Right forelimb (tissue), 1 donor: Measurements from ENCODE around the gene MC5R.

Experiments used
- DNase-seq: peaks from one replicate; pipeline ENCODE4 v3.0.0-alpha.2; 2018

The MC5R gene

GRCh38 chr18:13823707-13824395 lies at the start of gene MC5R:
MC5R (plus strand) TSS chr18:13824149; CDS start chr18:13825766, 1,617 bp downstream.
- peak; percentile 83 for DNase-seq

DNA sequence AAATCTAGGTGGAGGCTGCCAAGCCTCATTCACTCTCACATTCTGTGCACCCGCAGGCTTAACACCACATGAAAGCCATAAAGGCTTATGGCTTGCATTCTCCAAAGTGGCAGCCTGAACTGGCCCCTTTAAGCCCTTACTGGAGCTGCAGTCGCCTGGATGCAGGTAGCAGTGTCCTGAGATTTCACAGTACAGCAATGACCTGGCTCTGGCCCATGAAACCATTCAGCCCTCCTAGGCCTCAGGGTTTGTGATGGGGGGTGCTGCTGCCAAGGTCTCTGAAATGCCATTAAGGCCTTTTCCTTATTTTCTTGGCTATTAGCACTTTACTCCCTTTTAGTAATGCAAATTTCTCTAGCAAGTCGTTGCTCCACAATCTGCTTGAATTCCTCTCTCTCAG lies 48.9 kb upstream of the MC5R start:
- DNase-seq: no peak

- no peak for DNase-seq
Measured at GRCh38 chr18:13791181-13791580, 32.8 kb upstream of the MC5R start.

- no peak for DNase-seq
Measured at GRCh38 chr18:13793819-13794218, 30.1 kb upstream of the MC5R start.

DNA sequence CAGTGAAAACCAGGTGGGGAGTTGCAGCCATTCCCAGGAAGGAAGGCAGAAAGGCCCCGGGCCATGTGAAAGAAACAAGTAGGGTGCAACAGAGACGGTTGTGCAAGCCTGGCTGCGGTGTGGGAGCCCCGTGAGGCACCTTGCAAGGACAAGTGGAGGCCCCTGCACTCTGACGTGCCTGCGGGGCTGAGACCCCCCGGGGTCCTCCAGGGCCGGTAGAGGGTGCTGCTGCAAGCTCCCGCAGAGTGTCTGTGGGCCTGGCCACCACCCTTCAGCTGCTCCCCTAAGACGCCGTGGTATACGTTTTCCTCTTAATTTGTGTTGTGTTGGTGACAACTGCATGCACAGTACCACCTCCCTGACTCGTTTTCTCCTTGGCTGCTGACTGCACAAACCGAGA lies 27.4 kb upstream of the MC5R start:
- no peak for DNase-seq

DNA sequence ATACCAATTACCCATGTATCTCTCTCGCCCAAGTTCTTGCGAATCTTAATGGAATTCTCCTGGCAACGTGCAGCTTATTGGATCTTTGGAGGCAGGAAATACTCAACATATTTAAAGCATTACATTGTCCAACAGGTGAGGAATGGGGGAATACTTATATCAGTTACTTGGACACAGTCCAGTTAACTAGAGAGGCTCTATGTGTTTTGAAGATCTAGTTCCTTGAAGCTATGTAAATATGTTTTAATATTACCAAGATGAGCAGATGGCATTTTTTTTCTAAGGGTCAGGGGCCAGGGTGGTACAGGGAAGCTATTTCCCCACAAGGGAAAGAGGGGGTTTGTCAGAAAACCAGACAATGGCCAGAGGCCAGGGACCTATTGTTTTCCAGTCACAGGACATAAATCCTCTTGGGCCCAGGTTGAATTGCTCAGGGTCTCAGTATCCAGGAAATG lies 26.8 kb upstream of the MC5R start:
- DNase-seq: no peak

DNA sequence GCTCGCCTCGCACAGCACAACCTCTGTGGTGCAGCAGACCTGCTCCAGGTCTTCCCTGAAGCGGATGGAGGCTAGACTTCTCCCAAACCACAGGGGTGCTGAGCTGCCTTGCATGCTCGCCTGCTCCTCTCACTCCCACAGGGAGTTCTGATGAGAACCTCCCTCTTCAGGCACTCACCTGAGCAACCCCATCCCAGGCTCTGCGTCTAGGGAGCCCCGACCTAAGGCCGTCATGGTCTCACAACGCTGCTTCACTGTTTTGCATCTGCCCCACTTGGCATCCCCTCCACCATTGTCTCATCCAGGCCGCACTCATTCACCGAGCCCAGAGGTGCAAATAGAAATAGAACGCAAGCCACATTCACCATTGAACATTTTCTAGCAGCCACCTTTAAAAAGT lies 24.6 kb upstream of the MC5R start:
- DNase-seq: no peak

GRCh38 chr18:13800505-13801259 lies 23.3 kb upstream of the MC5R start:
- peak; percentile 80 for DNase-seq

GRCh38 chr18:13801260-13801601 lies 22.7 kb upstream of the MC5R start:
- no peak for DNase-seq

DNA sequence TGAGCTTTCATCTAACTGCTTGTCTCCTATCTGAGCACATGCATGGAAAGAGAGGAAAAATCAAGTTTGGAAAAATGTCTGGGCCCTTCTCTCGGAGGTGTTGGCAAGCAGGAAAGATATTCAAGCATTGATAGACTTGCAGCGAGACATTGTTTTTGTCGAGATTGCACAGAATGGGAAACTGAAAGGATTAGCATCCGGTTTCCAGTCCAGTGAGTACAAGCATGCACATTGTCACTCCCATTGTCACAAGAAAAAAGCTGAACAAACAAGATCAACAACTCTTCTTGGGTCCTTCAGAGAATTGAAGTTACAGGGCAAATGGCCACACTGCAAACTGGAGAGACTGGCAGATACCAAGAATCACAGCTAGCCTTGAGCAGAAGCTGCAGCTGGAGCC lies 19.6 kb upstream of the MC5R start:
- DNase-seq: no peak

GRCh38 chr18:13808294-13809042 lies 15.5 kb upstream of the MC5R start:
- no peak for DNase-seq

- DNase-seq: no peak
Measured at GRCh38 chr18:13809043-13809430, 14.9 kb upstream of the MC5R start.

DNA sequence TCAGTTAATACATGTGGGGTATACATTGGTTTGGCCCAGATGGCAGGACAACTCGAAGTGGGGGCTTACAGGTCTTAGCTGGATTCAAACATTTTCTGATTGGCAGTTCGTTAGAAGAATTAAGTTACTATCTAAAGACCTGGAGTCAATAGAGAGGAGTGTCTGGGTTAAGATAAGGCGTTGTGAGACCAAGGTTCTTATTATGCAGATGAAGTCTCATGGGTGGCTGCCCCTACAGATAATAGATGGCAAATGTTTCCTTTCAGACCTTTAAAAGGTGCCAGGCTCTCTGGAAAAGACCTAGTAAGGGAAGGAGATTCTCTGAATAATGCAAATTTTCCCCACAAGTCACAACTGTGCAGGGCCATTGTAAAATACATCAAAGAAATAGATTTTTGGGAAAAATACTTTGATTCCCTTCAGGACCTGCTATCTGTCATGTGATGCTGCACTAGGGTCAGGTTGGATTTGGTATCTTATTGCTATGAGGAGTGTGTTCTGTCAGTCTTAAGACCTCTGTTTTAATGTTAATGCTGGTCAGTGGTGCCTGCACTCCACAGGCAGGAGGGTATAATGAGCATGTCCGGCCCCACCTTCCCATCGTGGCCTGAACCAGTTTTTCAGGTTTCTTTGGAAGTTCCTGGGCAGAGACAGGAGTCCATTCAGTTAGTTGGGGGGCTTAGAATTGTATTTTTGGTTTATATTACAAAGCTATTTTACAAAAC lies 14.3 kb upstream of the MC5R start:
- DNase-seq: no peak

GRCh38 chr18:13810950-13811485 lies 12.9 kb upstream of the MC5R start:
- no peak for DNase-seq

DNA sequence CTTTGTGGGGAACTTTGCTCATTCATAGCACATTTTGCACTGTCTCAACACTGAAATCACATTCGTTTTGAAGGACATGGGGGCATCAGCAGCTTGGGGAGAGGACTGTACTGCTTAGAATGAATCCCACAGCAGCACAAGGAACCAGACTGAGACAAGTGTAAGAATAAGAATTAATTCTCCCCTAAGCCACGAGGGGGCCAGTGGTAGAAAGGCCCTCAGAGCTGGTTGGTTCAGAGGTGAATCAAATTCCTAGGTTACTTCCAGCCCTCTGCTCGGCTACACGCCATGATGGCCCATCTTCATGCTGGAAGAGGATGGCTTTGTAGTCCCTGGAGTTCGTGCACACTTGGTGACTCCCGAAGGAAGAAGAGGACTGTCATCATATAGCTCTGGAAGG lies 12.0 kb upstream of the MC5R start:
- DNase-seq: no peak

GRCh38 chr18:13813271-13813849 lies 10.6 kb upstream of the MC5R start:
- DNase-seq: peak; percentile 55

DNA sequence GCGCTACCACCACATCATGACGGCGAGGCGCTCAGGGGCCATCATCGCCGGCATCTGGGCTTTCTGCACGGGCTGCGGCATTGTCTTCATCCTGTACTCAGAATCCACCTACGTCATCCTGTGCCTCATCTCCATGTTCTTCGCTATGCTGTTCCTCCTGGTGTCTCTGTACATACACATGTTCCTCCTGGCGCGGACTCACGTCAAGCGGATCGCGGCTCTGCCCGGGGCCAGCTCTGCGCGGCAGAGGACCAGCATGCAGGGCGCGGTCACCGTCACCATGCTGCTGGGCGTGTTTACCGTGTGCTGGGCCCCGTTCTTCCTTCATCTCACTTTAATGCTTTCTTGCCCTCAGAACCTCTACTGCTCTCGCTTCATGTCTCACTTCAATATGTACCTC lies 2.3 kb downstream of the MC5R start:
- no peak for DNase-seq

GRCh38 chr18:13831864-13832508 lies 8.0 kb downstream of the MC5R start:
- DNase-seq: no peak

GRCh38 chr18:13834496-13835015 lies 10.6 kb downstream of the MC5R start:
- DNase-seq: no peak

GRCh38 chr18:13835202-13835601 lies 11.3 kb downstream of the MC5R start:
- no peak for DNase-seq

DNA sequence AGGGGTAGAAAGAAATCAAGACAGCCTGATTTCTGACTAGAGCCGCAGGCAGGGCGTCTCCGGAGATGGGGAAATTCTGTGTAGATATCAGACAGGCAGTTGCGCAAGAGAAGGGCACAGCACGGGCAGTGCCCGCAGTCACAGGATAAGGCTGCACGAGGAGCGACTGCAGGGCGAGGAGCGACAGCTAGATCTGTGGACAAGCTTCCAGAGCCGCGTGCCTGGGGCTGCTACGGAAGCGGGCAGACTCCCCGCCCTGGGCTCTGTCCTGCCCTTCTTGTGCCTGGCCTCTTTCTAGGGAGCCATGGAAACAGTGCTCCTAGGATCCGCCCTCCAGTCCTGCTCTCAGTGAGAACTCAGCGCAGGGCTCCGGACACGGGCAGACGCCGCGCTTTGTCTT lies 12.6 kb downstream of the MC5R start:
- DNase-seq: no peak

DNA sequence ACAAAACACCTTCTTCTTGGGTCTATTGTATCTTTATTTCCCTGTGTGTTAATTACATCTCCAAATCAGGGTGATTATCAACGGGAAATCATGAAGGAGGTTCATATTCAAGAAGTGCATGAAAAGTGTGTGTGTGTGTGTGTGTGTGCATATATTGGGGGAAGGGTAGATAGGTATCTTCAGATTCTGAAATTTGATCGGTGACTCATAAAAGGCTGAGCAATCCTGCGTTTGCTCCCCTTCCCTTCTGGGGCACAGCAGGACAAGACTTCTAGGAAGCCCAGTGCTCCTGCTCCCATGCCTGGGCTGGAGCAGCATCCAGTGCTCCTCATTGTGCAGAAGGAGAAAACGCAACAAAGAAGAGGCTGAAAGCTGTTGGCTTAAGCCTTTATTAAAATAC lies 25.8 kb downstream of the MC5R start:
- DNase-seq: no peak
